Choroid plexus epithelial cell (primary cell): ENCODE measurements around the gene TXN.
A peak's percentile ranks its signal among the peaks of the same experiment; 100 is the strongest.
"Not testable (repeated sequence)": the region's sequence is repeated elsewhere in the genome, so short reads cannot be mapped to it uniquely, and the experiment has no call there.

ENCODE experiments used
- DNase-seq: peaks from one replicate; pipeline ENCODE4 v3.0.0-alpha.2; 2010; ENCODE audit warnings: low read depth
- H3K4me3 ChIP-seq: 2 replicates; pipeline ENCODE4 v1.5.1; 2011; ENCODE audit warnings: low read depth, mild to moderate bottlenecking, control low read depth, low read length, moderate library complexity
- CTCF ChIP-seq: conservative IDR thresholded peaks from 2 replicates; pipeline ENCODE4 v1.5.1; 2011; ENCODE audit warnings: low read depth, mild to moderate bottlenecking, control low read depth, inconsistent platforms, low read length, moderate library complexity

Gene TXN

DNA sequence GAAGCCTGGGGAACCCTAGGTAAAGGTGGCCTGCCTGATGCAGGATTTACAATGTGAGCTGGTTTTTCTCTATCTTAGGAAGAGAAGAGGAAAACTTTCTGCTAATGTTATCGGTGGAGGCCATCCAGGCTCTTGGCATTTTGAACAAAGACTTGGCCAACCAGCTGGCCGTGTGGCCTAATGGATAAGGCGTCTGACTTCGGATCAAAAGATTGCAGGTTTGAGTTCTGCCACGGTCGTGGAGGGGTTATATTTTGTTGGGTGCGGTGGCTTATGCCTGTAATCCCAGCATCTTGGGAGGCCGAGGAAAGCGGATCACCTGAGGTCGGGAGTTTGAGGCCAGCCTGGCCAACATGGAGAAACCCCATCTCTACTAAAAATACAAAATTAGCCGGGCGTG is 58.0 kb downstream of the TXN start:
- no peak for DNase-seq
- H3K4me3 ChIP-seq, result no peak overlapping the region
- no peak for TF ChIP-seq CTCF

GRCh38 chr9:110197330-110198187 is 58.7 kb downstream of the TXN start:
- peak; percentile 52 for TF ChIP-seq CTCF
- H3K4me3 ChIP-seq, result no peak overlapping the region
- no peak for DNase-seq

GRCh38 chr9:110196084-110196499 is 60.2 kb downstream of the TXN start:
- not testable (repeated sequence) for DNase-seq, H3K4me3 ChIP-seq
